ENCODE results near the gene EIF3L. TPM values are rescaled to one million over a fixed set of nuclear protein-coding genes. Genes with fewer than 3 reads are reported as not detected.

EIF3L gene
- total and polyA plus RNA-seq, 12 donors: 188 to 642 (median 396) TPM

GRCh38 chr22:37850801-37851200 is 1.6 kb downstream of the EIF3L start:
- TF ChIP-seq POLR2A (IDR thresholded peaks at IDR 0.05): no peak
- no peak for TF ChIP-seq CTCF (IDR thresholded peaks at IDR 0.05)
- no peak overlapping the region for H3K4me3 ChIP-seq

GRCh38 chr22:37852418-37852817 is 3.2 kb downstream of the EIF3L start:
- intact Hi-C loops (cut with DNase I): no loop called here
- DNase-seq: no peak
- Histone ChIP-seq H3K36me3 (replicated peaks in 1 of 2) (peaks cover 0 to 58% of the 10 kb centered on the region in 2 donors), H3K4me3 (no peak overlapping the region), H3K27ac (no peak overlapping the region), H3K4me1 (replicated peaks in 1 of 2) (peaks cover 21 to 30% of the 10 kb centered on the region in 2 donors), H3K9me3 (replicated peaks in 1 of 3) (no peaks in the 10 kb centered on the region), H3K27me3 (no peaks in the 10 kb centered on the region)
- WGBS, 4 donors: 75 to 80% (median 78%) methylated on average over 5 of the region's 5 CpGs
- no peak for TF ChIP-seq POLR2A (IDR thresholded peaks at IDR 0.05)
- TF ChIP-seq CTCF (IDR thresholded peaks at IDR 0.05): no peak

More at GRCh38 chr22:37850801-37851200, 1.6 kb downstream of the EIF3L start:
- no peaks in the 10 kb centered on the region for H3K27me3 ChIP-seq
- no peaks in the 10 kb centered on the region for H3K9me3 ChIP-seq (replicated peaks in 1 of 3)
- DNase-seq: no peak
- no peak overlapping the region for H3K27ac ChIP-seq
- 78 to 84% (median 83%) methylated on average over 4 of the region's 4 CpGs for WGBS, 4 donors
- H3K4me1 ChIP-seq (replicated peaks in 1 of 2): peaks cover 21 to 30% of the 10 kb centered on the region in 2 donors
- intact Hi-C loops (cut with DNase I): no loop called here
- peaks cover 0 to 42% of the 10 kb centered on the region in 2 donors for H3K36me3 ChIP-seq (replicated peaks in 1 of 2)

GRCh38 chr22:37854946-37855345 is 5.7 kb downstream of the EIF3L start:
- peaks cover 12 to 20% of the 10 kb centered on the region in 2 donors for H3K4me1 ChIP-seq (replicated peaks in 1 of 2)
- intact Hi-C loops (cut with DNase I): no loop called here
- H3K4me3 ChIP-seq: no peak overlapping the region
- no peak for DNase-seq
- no peak for TF ChIP-seq CTCF (IDR thresholded peaks at IDR 0.05)
- no peak for TF ChIP-seq POLR2A (IDR thresholded peaks at IDR 0.05)
- 16 to 42% (median 35%) methylated on average over 2 of the region's 2 CpGs for WGBS, 4 donors
- no peak overlapping the region for H3K27ac ChIP-seq
- no peaks in the 10 kb centered on the region for H3K27me3 ChIP-seq
- no peaks in the 10 kb centered on the region for H3K9me3 ChIP-seq (replicated peaks in 1 of 3)
- peaks cover 0 to 83% of the 10 kb centered on the region in 2 donors for H3K36me3 ChIP-seq (replicated peaks in 1 of 2)

- TF ChIP-seq CTCF (IDR thresholded peaks at IDR 0.05) (no peak), POLR2A (IDR thresholded peaks at IDR 0.05) (no peak)
- H3K4me3 ChIP-seq: no peak overlapping the region
- H3K36me3 ChIP-seq (replicated peaks in 1 of 2): peaks cover 0 to 88% of the 10 kb centered on the region in 2 donors
- no peak for DNase-seq
- intact Hi-C loops (cut with DNase I): no loop called here
- H3K9me3 ChIP-seq (replicated peaks in 1 of 3): no peaks in the 10 kb centered on the region
- H3K27me3 ChIP-seq: no peaks in the 10 kb centered on the region
- no peak overlapping the region for H3K27ac ChIP-seq
- WGBS, 4 donors: 75 to 93% (median 81%) methylated on average over 2 of the region's 2 CpGs
- H3K4me1 ChIP-seq (replicated peaks in 1 of 2): peaks cover 7 to 15% of the 10 kb centered on the region in 2 donors
Observed at GRCh38 chr22:37855462-37855861, 6.2 kb downstream of the EIF3L start.

Data from adrenal gland (tissue), 12 donors.